SU-DHL-6 (cell line): Measurements from ENCODE around the gene ZFHX2.

ENCODE experiments used
- CTCF ChIP-seq: fragments of 200-600 bp; sonication (generic); IDR thresholded peaks from one replicate; pipeline ENCODE4 v1.5.1; 2017; ENCODE audit warnings: antibody characterized with exemption, mild to moderate bottlenecking, low read length, moderate library complexity; ENCODE audit not compliant: insufficient read depth, poor library complexity, severe bottlenecking
- EZH2phosphoT487 ChIP-seq: fragments of 200-600 bp; sonication (generic), shearing (Covaris generic); conservative IDR thresholded peaks from 2 replicates; pipeline ENCODE4 v1.6.1; 2018; ENCODE audit warnings: mild to moderate bottlenecking, antibody characterized with exemption, low read length, moderate library complexity, mixed read lengths

GRCh38 chr14:23580152-23580926, 28.8 kb upstream of the ZFHX2 start:
- no peak for TF ChIP-seq CTCF
- TF ChIP-seq EZH2phosphoT487, result no peak
